HG03095 (cell line): ENCODE data around the gene RAB31.
"Not testable (repeated sequence)": the region's sequence is repeated elsewhere in the genome, so short reads cannot be mapped to it uniquely, and the experiment has no call there.

Experiments
- ATAC-seq: cut with Tn5 transposase; IDR thresholded peaks from one replicate; pipeline ENCODE4 v1.9.1; 2021; ENCODE audit warnings: moderate library complexity; ENCODE audit not compliant: unreplicated experiment

RAB31 gene

GRCh38 chr18:9878783-9879242, 170.7 kb downstream of the RAB31 start:
- ATAC-seq = no peak

GRCh38 chr18:9884090-9884489, 176.0 kb downstream of the RAB31 start:
- ATAC-seq = no peak

GRCh38 chr18:9884532-9885140, 176.5 kb downstream of the RAB31 start:
- ATAC-seq = no peak

- ATAC-seq = no peak
These were observed 177.3 kb downstream of the RAB31 start, which contains the start of gene TXNDC2 for GRCh38 chr18:9885170-9886004. Gene TXNDC2 (plus strand): TSS chr18:9885973. CDS start chr18:9886681, 708 bp downstream.

- no peak for ATAC-seq
These were observed 177.9 kb downstream of the RAB31 start for GRCh38 chr18:9886005-9886348.

- no peak for ATAC-seq
These were observed 179.9 kb downstream of the RAB31 start for GRCh38 chr18:9887992-9888391.

GRCh38 chr18:9890196-9890595, 182.1 kb downstream of the RAB31 start:
- ATAC-seq = no peak

- no peak for ATAC-seq
These were observed 182.9 kb downstream of the RAB31 start for GRCh38 chr18:9890957-9891356.

GRCh38 chr18:9891515-9891914, 183.4 kb downstream of the RAB31 start:
- ATAC-seq = not testable (repeated sequence)

GRCh38 chr18:9894454-9895068, 186.5 kb downstream of the RAB31 start:
- ATAC-seq = no peak

- ATAC-seq = no peak
These were observed 189.0 kb downstream of the RAB31 start for GRCh38 chr18:9897129-9897528.

GRCh38 chr18:9897787-9898291, 189.7 kb downstream of the RAB31 start:
- ATAC-seq = not testable (repeated sequence)

GRCh38 chr18:9898792-9899549, 190.9 kb downstream of the RAB31 start:
- ATAC-seq = no peak

- not testable (repeated sequence) for ATAC-seq
These were observed 191.4 kb downstream of the RAB31 start for GRCh38 chr18:9899550-9899930.

- no peak for ATAC-seq
These were observed 192.6 kb downstream of the RAB31 start for GRCh38 chr18:9900699-9901098.

GRCh38 chr18:9901377-9901776, 193.3 kb downstream of the RAB31 start:
- ATAC-seq = no peak

GRCh38 chr18:9902264-9902663, 194.2 kb downstream of the RAB31 start:
- not testable (repeated sequence) for ATAC-seq

GRCh38 chr18:9902832-9903231, 194.7 kb downstream of the RAB31 start:
- ATAC-seq = no peak

- ATAC-seq = no peak
These were observed 197.4 kb downstream of the RAB31 start for GRCh38 chr18:9905401-9905922.

- no peak for ATAC-seq
These were observed 198.4 kb downstream of the RAB31 start for GRCh38 chr18:9906481-9906880.

- ATAC-seq = no peak
These were observed 199.8 kb downstream of the RAB31 start for GRCh38 chr18:9907867-9908266.
